GM19193 (cell line): ENCODE results near the gene FGF12.

Experiments used
- POLR2A ChIP-seq: IDR thresholded peaks from 4 replicates; pipeline ENCODE4 v1.6.1; 2011; ENCODE audit not compliant: insufficient read depth, insufficient read length; ENCODE audit errors: extremely low read depth

Gene FGF12

GRCh38 chr3:192332386-192333291 is 394.7 kb downstream of the FGF12 start:
- TF ChIP-seq POLR2A, result no peak

GRCh38 chr3:192331749-192332385 is 395.5 kb downstream of the FGF12 start:
- TF ChIP-seq POLR2A, result no peak

- TF ChIP-seq POLR2A, result no peak
Observed at GRCh38 chr3:192326656-192327055, 400.7 kb downstream of the FGF12 start.

- no peak for TF ChIP-seq POLR2A
Observed at GRCh38 chr3:192317564-192317963, 409.8 kb downstream of the FGF12 start.

DNA sequence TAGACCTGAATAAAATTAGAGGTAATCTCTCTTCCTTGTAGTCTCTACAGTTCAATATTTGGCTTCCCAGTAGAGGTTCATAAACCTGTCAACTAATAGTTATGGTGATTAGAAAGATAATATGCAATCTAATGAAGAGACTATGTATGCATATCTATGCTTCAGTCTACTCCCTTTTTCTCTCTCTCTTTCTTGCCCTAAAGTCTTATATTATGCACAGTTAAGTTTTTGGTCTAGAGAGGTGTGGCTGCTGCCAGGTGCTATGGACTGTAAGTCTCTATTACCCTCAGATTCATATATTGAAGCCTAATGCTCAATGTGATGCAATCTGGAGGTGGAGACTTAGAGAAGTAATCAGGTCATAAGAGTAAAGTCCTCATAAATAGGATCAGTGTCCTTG is 413.7 kb downstream of the FGF12 start:
- no peak for TF ChIP-seq POLR2A

- no peak for TF ChIP-seq POLR2A
Observed at GRCh38 chr3:192307631-192308030, 419.7 kb downstream of the FGF12 start.

- no peak for TF ChIP-seq POLR2A
Observed at GRCh38 chr3:192303235-192303634, 424.1 kb downstream of the FGF12 start.

DNA sequence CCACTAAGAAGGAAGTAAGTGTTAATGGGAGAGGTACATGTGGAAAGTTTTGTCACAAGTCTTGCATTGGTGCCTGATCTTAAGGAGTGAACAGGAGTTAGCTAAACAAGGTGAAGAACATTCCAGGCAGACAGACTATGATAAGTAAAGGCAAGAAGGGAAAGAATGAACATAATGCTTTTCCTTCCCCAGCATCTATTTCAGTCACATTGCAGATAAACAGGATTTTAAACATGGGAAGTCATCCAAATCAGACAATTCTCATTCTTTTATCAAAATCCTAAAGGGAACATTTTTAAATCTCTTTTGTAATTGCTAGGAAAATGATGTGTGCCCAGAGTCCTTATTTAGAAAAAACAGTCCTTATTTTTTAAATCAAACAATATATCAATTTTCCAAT is 424.6 kb downstream of the FGF12 start:
- TF ChIP-seq POLR2A, result no peak

- TF ChIP-seq POLR2A, result no peak
Observed at GRCh38 chr3:192299921-192300320, 427.4 kb downstream of the FGF12 start.

DNA sequence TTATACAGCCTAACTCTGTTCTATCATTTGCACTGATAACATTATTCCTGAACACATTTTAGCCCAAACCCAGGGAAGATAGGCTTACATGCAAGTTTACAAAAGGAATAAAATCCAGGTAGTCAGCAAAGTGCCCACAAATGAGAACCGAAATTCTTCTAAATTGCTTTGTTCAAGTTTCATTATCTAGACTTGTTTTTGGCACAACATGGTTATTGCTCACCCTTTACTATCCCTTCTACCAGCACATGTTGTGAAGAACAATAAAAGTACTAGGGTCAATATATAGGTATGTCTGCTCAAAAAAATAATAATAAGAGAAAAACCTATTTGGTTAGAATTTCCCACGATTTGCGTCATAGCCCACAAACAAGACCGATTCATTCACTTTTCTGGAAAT is 430.5 kb downstream of the FGF12 start:
- TF ChIP-seq POLR2A, result no peak

GRCh38 chr3:192284443-192285072 is 442.8 kb downstream of the FGF12 start:
- TF ChIP-seq POLR2A, result no peak

DNA sequence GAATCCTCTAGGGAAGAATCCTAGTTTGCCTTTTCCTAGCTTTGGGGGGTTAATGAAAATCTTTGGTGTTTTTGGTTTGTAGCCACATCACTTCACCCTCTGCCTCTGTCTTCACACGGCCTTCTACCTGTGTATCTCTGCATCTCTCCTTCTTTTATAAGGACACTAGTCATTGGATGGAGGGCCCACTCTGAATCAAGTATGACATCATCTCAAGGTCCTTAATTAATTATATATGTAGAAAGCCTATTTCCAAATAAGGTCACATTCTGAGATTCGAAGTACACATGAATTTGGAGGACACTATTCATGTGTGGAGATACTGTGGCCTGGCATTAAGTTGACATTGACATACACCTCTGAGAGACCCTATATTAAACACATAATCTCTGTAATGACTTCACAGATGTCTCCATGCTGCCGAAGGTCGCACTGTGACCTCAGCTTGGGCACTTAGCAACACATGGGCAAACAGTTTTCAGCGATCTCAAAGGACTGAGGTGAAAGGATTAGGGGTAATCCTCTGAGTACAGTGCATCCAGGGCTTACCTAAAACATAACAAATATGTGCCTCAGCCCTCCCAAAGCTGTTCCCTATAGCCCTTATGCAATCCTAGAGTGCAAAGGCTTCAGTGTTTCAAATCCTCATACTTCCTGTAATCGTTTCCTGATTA is 446.0 kb downstream of the FGF12 start:
- no peak for TF ChIP-seq POLR2A

DNA sequence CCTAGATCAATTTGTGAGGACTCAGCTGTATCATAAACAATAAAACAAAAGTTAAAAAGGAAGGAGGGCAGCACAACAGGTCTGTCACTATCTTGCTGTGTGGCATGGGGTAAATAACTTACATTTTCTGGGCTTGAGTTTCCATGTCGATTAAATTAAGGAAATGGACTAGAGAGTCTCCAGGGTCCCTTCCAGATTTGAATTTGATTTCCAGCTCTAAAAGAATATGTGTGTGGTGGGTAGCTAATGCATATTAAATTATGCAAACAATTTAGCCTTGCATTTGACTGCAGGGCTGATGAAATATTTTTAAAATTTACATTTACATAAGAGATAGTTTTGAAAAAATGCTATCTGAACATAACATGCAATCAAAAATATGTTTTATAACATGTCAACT is 447.7 kb downstream of the FGF12 start:
- TF ChIP-seq POLR2A, result no peak

DNA sequence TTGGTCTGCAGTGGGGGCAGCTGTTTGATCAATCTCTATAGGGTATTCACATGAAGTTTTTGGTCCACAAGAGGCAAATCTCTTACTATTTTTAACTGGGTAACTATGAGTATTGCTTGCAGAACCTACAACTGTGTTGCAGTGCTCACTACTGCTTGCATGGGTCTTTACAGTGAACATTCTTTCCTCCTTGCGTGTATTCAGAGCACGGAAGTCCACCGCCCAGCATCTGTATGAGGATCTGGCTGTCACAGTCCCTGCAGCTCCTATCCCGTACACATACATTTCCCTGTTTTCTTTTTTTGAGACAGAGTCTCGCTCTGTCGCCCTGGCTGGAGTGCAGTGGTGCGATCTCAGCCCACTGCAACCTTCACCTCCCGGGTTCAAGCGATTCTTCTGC is 449.9 kb downstream of the FGF12 start:
- TF ChIP-seq POLR2A, result no peak

DNA sequence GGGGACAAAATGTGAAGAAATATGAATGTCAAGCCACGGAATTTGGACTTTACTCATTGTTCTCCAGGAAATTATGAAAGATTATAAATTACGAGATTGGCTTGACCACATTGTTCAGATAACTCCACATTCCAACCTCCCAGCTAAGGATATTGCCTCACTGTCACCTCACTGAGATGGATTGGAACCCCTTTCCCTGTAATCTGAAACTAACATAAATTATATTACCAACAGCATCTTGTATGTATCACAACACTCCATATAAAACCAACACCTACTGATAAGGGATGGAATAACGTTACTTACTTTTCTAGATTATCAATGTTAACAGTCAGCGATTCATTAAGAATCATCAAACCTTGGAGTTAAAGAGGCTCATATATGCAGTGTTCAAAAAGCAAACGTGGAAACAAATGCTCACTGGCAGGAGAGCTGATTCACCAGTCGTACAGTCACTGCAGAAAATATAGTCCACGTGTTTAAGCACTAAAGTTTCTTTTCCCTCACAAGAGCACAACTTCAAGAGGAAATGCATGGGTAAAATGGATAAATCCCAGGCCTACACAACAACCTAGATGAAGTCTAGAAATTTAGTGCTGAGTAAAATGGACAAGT is 451.5 kb downstream of the FGF12 start:
- TF ChIP-seq POLR2A, result no peak

DNA sequence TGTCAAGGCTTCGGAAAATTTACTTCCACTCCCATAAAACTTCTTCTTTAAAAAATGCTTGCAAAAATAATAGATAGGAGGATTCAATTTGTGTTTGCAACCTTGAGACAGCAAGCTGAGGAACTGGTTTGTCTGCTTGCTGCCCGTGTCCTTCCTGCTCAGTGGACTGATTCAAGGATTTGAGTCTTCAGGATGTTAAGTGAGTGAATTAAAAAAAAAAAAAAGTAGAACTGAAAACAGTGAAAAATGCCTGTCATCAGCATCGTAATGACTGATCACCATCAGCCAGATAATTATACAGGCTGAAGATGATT is 453.7 kb downstream of the FGF12 start:
- no peak for TF ChIP-seq POLR2A
